Left lung (tissue), 10 donors: ENCODE data around the gene GPC6. TPM values are rescaled to one million over a fixed set of nuclear protein-coding genes. Genes with fewer than 3 reads are reported as not detected.

ENCODE experiments used
- ATAC-seq: fragments of 200-7000 bp; cut with Tn5 transposase; one replicate; pipeline ENCODE4 v1.9.1; 2020; ENCODE audit warnings: moderate library complexity
- DNase-seq, 4 donors: peaks; one replicate each; pipeline ENCODE4 v3.0.0-alpha.2; 2013 to 2020
- H3K27ac ChIP-seq, 2 donors: fragments of 200-600 bp; sonication (generic) in 1 of 2; one replicate each; pipeline versions ENCODE4 v1.5.0 to v1.8.0; 2020 to 2021
- H3K27me3 ChIP-seq, 2 donors: fragments of 200-600 bp; sonication (generic) in 1 of 2; one replicate each; pipeline versions ENCODE4 v1.5.0 to v1.8.0; 2020 to 2021
- H3K36me3 ChIP-seq, 2 donors: fragments of 200-600 bp; sonication (generic) in 1 of 2; one replicate each; pipeline versions ENCODE4 v1.5.0 to v1.8.0; 2020 to 2021
- H3K4me1 ChIP-seq, 2 donors: fragments of 200-600 bp; one replicate each; pipeline ENCODE4 v1.8.0; 2021
- H3K4me3 ChIP-seq, 2 donors: fragments of 200-600 bp; sonication (generic) in 1 of 2; one replicate each; pipeline versions ENCODE4 v1.5.0 to v1.8.0; 2020 to 2021; ENCODE audit warnings: mild to moderate bottlenecking in 1 of 2
- H3K9me3 ChIP-seq, 2 donors: fragments of 200-600 bp; sonication (generic) in 1 of 2; one replicate each; pipeline versions ENCODE4 v1.5.0 to v1.8.0; 2020 to 2021
- intact Hi-C, 2 donors: fragments of 100-400 bp; cut with DNase I; formaldehyde crosslinking; loops; one replicate each; pipeline versions ENCODE4 v1.11.2 to v1.14.2; 2022
- polyA plus RNA-seq, 6 donors: library from polyadenylated mRNA; unstranded; fragments of 120-200 nt; gene quantifications; one replicate each; pipeline ENCODE4 v1.2.1, GENCODE V29; 2013; ENCODE audit not compliant: insufficient read length in 6 of 6
- total RNA-seq, 2 donors: library from RNA; stranded (reverse); fragmentation: NEBNext Ultra II Directional; extraction: Animal tissue kit (Norgen Biotek cat#: 25700); gene quantifications; one replicate each; pipeline ENCODE4 v1.2.1, GENCODE V29; 2021
- TF ChIP-seq, protein P1 (sequence below), 2 donors: fragments of 200-600 bp; sonication (generic) in 1 of 2; IDR thresholded peaks; one replicate each; pipeline versions ENCODE4 v1.5.0 to v1.8.0; 2021; ENCODE audit warnings: antibody characterized with exemption in 2 of 2
- donor health status: DM: no; HTN: yes; CAD: no.
- donor health status: DM: no; HTN: no; CAD: no.

The GPC6 gene
- total and polyA plus RNA-seq, 8 donors: 9.6 to 25.8 (median 21.1) TPM

DNA sequence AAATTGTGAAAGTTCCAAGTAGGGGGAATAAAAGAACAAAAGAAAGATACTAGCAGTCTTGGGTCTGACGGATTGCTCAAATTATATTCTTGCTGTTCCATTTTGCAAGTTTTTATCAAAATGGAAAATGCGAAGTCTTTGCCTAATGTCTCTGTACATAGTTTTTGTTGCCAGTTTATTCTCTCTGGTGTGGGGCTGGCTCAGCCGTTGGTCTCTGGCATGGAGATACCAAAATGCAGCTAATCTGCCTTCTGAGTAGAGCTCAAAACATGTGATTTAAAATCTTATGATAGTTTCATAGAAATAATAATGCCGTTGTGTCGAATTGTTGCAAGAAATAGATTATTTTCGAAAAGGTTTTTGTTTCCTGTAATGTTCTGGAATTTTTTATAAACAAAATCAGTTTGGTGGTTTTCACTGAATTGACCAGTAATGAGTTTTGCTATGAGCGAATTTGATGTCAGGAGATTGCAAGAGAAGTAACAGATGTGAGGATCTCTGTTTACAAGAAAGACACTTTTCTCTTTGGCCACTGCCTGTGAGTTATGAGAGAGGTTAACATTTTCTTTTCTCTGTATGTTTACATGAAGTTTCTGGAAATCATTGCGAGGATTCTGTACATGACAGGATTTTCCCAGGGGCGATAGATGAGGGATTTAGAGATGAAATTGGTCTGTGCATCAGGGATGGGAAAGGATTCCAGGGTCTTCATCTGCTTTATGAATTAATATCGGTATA, 1105.9 kb downstream of the GPC6 start:
- TF ChIP-seq, protein P1, sequence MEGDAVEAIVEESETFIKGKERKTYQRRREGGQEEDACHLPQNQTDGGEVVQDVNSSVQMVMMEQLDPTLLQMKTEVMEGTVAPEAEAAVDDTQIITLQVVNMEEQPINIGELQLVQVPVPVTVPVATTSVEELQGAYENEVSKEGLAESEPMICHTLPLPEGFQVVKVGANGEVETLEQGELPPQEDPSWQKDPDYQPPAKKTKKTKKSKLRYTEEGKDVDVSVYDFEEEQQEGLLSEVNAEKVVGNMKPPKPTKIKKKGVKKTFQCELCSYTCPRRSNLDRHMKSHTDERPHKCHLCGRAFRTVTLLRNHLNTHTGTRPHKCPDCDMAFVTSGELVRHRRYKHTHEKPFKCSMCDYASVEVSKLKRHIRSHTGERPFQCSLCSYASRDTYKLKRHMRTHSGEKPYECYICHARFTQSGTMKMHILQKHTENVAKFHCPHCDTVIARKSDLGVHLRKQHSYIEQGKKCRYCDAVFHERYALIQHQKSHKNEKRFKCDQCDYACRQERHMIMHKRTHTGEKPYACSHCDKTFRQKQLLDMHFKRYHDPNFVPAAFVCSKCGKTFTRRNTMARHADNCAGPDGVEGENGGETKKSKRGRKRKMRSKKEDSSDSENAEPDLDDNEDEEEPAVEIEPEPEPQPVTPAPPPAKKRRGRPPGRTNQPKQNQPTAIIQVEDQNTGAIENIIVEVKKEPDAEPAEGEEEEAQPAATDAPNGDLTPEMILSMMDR (IDR thresholded peaks at IDR 0.05): no peak
- intact Hi-C loops: no loop called here
- Histone ChIP-seq H3K36me3 (no peaks in the 10 kb centered on the region), H3K4me1 (peaks cover 0 to 4% of the 10 kb centered on the region in 2 donors), H3K4me3 (no peak overlapping the region), H3K9me3 (no peaks in the 10 kb centered on the region), H3K27me3 (no peaks in the 10 kb centered on the region), H3K27ac (no peak overlapping the region)
- DNase-seq: no peak
- no peak for ATAC-seq

DNA sequence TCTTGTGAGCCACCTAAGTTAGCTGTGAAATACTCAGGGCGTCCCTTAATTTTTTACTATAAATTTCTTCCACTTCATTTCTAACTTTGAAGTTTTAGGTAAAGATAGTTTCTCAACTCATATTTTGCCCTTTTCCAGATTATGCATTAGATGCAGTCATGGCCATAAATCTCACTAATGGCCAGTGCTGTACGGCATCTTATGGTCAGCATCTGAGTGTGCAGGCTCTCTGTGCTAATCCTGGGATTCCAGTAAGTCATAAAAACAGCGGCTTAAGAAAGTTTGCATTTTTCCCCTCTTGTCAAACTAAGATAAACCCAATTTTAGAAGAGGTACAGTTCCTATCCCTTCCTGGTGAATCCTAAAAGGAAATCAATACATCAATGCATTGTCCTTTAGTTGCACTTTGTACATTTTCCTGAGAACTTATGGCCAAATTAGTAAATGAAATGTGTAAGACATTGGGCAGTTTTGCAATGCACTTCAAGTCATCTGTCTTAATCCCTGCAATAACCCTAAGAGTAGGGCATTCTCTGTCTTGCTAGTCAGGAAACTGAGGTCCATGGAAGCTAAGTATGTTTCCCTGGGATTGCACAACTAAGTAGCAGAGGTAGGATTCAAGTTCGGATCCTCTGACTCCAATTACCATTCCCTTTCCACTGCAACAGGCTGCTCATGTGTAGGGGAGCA, 1106.7 kb downstream of the GPC6 start:
- Histone ChIP-seq H3K36me3 (no peaks in the 10 kb centered on the region), H3K4me1 (peaks cover 0 to 4% of the 10 kb centered on the region in 2 donors), H3K4me3 (no peak overlapping the region), H3K9me3 (no peaks in the 10 kb centered on the region), H3K27me3 (no peaks in the 10 kb centered on the region), H3K27ac (no peak overlapping the region)
- ATAC-seq (no peak), DNase-seq (no peak)
- TF ChIP-seq, protein P1 (IDR thresholded peaks at IDR 0.05): no peak
- intact Hi-C loops: no loop called here

DNA sequence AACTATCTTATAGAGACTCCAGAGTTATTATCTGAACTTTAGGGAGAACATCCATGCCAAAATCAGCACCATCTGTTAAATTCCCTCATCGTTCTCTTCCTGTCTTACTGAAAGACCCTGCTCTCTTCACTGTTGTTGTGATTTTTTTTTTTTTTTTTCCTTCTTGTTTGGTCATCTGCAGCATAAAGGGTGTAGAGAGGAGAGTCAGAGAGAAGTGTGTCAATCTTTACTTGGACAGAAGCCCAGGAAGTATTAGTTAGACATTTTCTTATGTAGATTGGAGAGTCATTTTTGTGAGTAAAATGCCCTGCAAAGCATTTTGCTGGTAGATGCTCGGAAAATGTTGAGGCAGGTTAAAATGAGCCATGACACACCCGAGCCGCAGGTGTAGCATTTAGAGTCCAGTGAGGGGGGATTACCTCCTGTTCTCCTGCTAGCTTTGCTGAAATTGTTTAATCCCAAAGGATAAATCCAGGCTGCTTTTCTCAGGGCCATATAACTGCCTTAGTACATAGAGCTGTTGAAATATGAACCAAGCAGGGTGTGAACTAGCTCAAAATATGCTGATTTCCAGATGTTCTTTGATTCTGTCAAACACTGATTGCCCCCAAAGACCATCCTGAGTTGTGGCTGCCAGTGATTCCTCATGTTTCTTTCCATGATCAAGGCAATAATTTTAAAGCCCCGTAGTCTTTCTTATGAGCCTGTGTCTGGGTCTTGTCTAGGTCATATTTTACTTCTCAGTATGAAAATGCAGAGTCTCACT, 1109.3 kb downstream of the GPC6 start:
- Histone ChIP-seq H3K36me3 (no peaks in the 10 kb centered on the region), H3K4me3 (no peak overlapping the region), H3K9me3 (no peaks in the 10 kb centered on the region), H3K27ac (no peak overlapping the region), H3K4me1 (no peaks in the 10 kb centered on the region), H3K27me3 (no peaks in the 10 kb centered on the region)
- DNase-seq (no peak), ATAC-seq (no peak)
- TF ChIP-seq, protein P1 (IDR thresholded peaks at IDR 0.05): no peak
- intact Hi-C loops: no loop called here

DNA sequence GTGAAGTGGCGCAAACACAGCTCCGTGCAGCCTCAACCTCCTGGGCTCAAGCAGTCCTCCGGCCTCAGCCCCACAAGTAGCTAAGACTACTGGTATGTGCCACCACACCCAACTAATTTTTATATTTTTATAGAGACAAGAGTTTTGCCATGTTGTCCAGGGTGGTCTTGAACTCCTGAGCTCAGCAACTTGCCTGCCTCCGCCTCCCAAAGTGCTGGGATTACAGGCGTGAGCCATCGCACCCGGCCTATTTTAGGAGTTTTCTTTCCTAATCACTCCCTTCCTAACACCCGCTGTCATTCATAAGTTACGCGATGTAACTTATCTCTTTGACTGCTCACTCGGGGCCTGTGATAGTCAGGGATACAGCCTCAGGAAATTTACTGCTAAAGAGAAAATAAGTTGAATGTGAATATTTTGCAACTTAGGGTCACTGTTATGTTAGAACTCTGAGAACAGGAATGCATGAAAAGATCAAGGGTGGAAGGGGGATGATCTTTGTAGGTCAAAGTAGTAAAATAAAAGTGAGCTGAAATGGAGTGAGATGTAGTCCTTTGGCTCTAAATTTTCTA, 1112.6 kb downstream of the GPC6 start:
- Histone ChIP-seq H3K4me3 (no peak overlapping the region), H3K9me3 (no peaks in the 10 kb centered on the region), H3K27ac (no peak overlapping the region), H3K27me3 (no peaks in the 10 kb centered on the region), H3K4me1 (no peaks in the 10 kb centered on the region), H3K36me3 (no peaks in the 10 kb centered on the region)
- ATAC-seq: no peak
- DNase-seq: no peak
- TF ChIP-seq, protein P1 (IDR thresholded peaks at IDR 0.05): no peak
- intact Hi-C loops: no loop called here
